Endothelial cell of umbilical vein (primary cell): Measurements from ENCODE around the gene SOX9.
A peak's percentile ranks its signal among the peaks of the same experiment; 100 is the strongest.

Experiments used
- EZH2 ChIP-seq: IDR thresholded peaks from 2 replicates; pipeline ENCODE4 v1.6.1; 2012; ENCODE audit warnings: borderline replicate concordance, low read depth, mild to moderate bottlenecking, moderate library complexity, low read length, inconsistent platforms; ENCODE audit not compliant: severe bottlenecking
- POLR2A ChIP-seq: IDR thresholded peaks from 2 replicates; pipeline ENCODE4 v1.6.1; 2012; ENCODE audit warnings: low read depth, mild to moderate bottlenecking, control low read depth, low read length
- POLR2AphosphoS5 ChIP-seq: IDR thresholded peaks from 2 replicates; pipeline ENCODE4 v1.6.1; 2012; ENCODE audit warnings: low read depth, mild to moderate bottlenecking, control low read depth, low read length, moderate library complexity; ENCODE audit not compliant: insufficient read depth

- TF ChIP-seq POLR2A (no peak), EZH2 (peak; percentile 79), POLR2AphosphoS5 (no peak)
Measured at GRCh38 chr17:72121164-72122009, 567 bp downstream of the SOX9 start.
